ENCODE data around the gene AMH. TPM values are rescaled to one million over a fixed set of nuclear protein-coding genes. Genes with fewer than 3 reads are reported as not detected.
"Not testable (repeated sequence)": the region's sequence is repeated elsewhere in the genome, so short reads cannot be mapped to it uniquely, and the experiment has no call there.

Gene AMH
- total RNA-seq, 1 donor from 2014 or later: 1.5 TPM

GRCh38 chr19:2277138-2277537, 28.0 kb downstream of the AMH start:
- intact Hi-C loops (cut with DNase I): loop anchor here (5.0 to 10.0 kb wide), 2 partner anchors 115 to 338 kb away; no protein-coding TSS in a partner anchor
- no peak for DNase-seq (ENCODE audit: low spot score)

GRCh38 chr19:2278459-2279158, 29.5 kb downstream of the AMH start:
- intact Hi-C loops (cut with DNase I): loop anchor here (5.0 to 10.0 kb wide), 2 partner anchors 114 to 336 kb away; no protein-coding TSS in a partner anchor
- no peak for DNase-seq (ENCODE audit: low spot score)

- DNase-seq (ENCODE audit: low spot score): no peak
- intact Hi-C loops (cut with DNase I): no loop called here
These were observed 31.6 kb downstream of the AMH start for GRCh38 chr19:2280633-2281264.

DNA sequence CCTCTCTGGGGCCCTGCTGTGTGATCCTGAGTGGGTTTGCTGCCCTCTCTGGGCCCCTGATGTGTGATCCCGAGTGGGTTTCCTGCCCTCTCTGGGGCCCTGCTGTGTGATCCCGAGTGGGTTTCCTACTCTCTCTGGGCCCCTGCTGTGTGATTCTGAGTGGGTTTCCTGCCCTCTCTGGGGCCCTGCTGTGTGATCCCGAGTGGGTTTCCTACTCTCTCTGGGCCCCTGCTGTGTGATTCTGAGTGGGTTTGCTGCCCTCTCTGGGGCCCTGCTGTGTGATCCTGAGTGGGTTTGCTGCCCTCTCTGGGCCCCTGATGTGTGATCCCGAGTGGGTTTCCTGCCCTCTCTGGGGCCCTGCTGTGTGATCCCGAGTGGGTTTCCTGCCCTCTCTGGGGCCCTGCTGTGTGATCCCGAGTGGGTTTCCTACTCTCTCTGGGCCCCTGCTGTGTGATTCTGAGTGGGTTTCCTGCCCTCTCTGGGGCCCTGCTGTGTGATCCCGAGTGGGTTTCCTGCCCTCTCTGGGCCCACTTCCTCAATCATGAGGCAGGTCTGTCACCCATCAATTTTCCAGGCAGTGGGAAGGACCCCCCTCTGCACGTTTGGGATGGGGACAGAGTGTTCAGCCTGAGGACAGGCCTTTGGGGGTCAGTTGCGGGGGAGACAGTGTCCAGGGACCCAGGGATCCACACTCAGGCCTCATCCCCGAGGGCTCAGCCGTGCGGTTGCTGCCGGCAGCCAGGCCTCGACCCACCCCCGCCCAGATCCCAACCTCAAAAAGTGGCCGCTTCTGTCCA, 32.3 kb downstream of the AMH start:
- intact Hi-C loops (cut with DNase I); DNase-seq (ENCODE audit: low spot score): not testable (repeated sequence)

DNA sequence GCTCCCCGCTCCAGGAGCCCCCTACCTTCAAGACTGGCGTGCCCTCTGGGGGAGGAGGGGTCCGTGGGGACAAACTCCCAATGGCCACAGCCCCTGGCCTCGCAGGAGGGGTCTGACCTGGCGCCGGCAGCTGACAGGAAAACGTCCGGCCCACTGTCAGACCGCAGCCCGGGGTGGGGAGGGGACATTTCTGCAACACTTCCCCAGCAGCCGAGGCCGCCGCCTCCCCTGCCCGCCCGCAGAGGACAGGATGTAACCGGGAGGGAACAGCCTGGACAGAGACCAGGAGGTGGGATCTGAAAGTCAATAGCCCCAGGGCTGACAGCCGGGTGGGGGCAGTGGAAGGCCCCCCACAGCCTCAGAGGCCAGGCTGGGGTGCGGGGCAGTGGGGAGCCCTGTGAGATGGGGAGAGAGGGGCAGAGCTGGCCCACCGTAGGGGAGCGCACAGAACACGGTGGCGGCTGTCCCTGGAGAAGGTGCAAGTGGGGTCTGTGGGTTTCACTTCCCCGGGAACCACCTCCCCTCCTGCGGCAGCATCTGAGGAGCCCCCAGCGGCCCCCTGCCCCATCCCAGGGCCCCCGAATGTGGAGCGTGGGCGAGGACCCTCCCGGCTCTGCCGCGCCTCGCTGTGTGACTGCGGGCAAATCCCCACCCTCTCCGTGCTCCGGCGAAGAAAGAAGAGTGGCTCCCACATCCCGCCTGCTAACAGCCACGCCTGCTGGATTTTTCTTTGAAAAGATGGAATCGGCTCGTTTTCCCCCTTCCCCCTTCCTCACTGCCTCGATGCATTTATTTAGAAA, 33.1 kb downstream of the AMH start, which contains the start of gene PEAK3:
Gene PEAK3, minus strand, starts transcription at position 114 of the 800 bp plus-strand sequence. CDS start 1,244 bp downstream, outside the sequence.
- intact Hi-C loops (cut with DNase I): no loop called here
- peak; percentile 96 for DNase-seq (ENCODE audit: low spot score)

GRCh38 chr19:2282862-2283237, 33.7 kb downstream of the AMH start:
- intact Hi-C loops (cut with DNase I): no loop called here
- no peak for DNase-seq (ENCODE audit: low spot score)

GRCh38 chr19:2283835-2284507, 34.8 kb downstream of the AMH start:
- intact Hi-C loops (cut with DNase I): no loop called here
- DNase-seq (ENCODE audit: low spot score): no peak

DNA sequence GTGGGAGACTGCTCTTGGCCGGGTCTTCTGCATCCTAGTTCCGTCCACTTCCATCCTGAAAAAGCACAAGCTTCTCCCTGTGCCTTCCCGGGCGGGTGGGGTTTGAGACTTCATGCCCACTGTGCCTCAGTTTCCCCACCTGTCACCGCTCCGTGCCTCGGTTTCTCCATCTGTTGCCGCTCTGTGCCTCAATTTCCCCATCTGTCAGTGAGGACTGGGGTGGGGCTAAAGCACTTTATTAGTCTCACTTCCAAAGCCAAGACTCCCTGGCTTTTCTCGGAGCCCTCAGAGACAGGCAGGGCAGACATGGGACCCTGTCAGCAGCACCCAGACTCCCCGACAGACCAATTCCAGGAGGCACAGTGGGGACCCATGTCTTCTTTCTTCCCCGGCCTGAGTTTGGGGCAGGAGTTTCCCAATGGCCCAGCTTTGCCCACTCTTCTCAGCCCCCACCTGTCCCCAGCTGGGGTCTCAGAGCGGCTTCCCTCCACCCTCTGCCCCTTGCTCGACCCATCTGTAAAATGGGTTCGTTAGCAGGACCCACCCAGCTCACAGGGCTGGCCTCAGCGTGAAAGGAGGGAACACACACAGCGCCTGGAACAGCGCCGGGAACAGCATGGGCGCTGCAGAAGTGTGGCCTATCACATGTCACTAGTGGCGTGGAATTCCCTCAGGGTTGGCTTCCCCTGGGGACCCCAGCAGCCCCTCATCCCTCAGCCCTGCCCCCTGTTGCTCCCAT, 37.4 kb downstream of the AMH start:
- intact Hi-C loops (cut with DNase I): no loop called here
- DNase-seq (ENCODE audit: low spot score): no peak

DNA sequence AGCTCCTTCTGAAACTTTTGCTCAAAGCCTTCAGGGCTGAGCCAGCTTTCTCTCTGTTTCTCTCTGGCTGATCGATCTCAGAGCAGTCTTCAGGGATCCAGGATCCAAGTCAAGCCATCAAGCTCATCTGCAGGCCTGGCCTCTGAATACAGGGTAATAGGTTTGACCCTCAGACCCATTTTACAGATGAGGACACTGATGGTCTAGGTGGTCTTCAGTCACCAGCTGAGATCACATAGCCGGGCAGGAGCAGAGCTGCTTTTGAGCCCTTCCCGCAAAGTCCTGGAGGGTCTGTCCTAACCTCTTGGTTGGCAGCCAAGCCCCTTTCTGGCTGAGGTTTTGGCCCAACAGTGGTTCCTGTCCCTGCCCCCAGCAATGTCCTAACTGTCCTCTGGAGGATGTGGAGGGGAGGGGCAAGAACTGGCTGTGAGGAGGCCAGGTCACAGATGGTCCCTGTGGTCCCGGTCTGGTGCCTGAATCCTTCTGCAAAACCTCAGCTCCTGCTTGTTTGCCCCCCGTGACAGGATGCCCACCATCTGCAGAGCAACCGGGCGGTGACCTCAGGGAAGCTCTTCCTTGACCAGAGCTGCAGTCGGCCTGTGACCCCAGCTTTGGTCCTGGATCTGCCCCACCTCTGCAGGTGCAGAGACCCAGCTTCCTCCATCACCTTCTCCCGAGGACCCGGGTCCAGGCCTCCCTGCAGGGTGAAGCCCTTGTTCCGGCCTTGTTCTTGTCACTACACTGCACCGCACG, 38.6 kb downstream of the AMH start:
- DNase-seq (ENCODE audit: low spot score): no peak
- intact Hi-C loops (cut with DNase I): no loop called here

DNA sequence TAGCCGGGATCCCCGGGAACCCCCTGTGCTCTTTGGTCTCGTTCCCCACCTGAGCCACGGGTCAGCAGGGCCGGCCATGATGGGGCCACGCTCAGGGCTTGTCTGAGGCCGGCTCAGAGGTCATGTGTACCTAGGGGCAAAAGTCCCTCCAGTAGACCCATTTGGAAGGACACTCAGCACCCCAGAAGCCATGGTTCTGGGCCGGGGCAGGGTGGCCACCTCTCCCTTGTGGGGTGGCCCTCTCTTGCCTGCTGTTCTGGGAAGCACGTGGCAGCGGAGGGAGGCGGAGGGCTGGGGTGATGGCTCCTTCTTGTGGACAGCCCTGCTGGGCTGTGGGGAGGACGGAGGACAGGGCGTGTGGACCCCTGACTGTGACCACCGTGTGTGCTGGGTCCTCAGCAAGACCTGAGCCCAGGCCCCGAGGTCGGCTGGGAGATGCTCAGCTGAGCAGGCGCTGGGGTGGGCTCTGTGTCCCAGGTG, 39.3 kb downstream of the AMH start:
- no peak for DNase-seq (ENCODE audit: low spot score)
- intact Hi-C loops (cut with DNase I): no loop called here

GRCh38 chr19:2288818-2289713, 39.9 kb downstream of the AMH start:
- no peak for DNase-seq (ENCODE audit: low spot score)
- intact Hi-C loops (cut with DNase I): no loop called here

GRCh38 chr19:2289714-2290435, 40.8 kb downstream of the AMH start:
- intact Hi-C loops (cut with DNase I): no loop called here
- peak; percentile 88 for DNase-seq (ENCODE audit: low spot score)

- DNase-seq (ENCODE audit: low spot score): no peak
- intact Hi-C loops (cut with DNase I): no loop called here
These were observed 41.5 kb downstream of the AMH start for GRCh38 chr19:2290441-2291184.

DNA sequence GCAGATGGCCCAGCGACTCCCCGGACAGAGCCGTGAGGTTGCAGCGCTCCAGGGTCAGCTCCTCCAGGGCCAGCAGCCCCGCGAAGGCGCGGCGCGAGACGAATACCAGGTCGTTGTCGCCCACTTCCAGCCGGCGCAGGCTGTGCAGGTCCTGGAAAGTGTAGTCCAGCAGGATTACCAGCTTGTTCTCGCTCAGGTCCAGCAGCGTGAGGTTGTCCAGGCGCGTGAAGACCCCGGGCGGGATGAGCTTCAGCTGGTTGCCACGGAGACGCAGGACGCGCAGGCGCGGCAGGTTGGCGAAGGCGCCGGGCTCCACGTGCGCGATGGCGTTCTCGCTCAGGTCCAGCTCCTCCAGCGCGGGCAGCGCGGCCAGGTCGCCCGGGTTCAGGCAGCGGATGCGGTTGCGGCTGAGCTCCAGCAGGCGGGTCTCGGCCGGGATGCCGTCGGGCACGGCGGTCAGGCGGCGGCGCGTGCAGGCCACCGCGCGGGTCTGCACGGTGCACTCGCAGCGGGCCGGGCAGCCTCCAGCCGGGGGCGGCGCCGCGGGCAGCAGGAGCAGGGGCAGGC, 42.1 kb downstream of the AMH start:
- intact Hi-C loops (cut with DNase I): no loop called here
- DNase-seq (ENCODE audit: low spot score): no peak
